PC-3 (cell line): Measurements from ENCODE around the gene RAB5IF.
"Not testable (repeated sequence)": the region's sequence is repeated elsewhere in the genome, so short reads cannot be mapped to it uniquely, and the experiment has no call there.

Experiments
- CTCF ChIP-seq: fragments of 300-600 bp; sonication (generic); conservative IDR thresholded peaks from 2 replicates; pipeline ENCODE4 v1.5.1; 2017; ENCODE audit warnings: antibody characterized with exemption, low read depth, mild to moderate bottlenecking, low read length
- EZH2 ChIP-seq: fragments of 300-600 bp; sonication (generic); IDR thresholded peaks from one replicate; pipeline ENCODE4 v1.6.1; 2017; ENCODE audit warnings: antibody characterized with exemption, mild to moderate bottlenecking, low read length; ENCODE audit not compliant: unreplicated experiment

GRCh38 chr20:36564078-36564725, 41.4 kb upstream of the RAB5IF start:
- not testable (repeated sequence) for TF ChIP-seq CTCF, EZH2
